B cell (primary cell): ENCODE data around the gene ADAM11. TPM values are rescaled to one million over a fixed set of nuclear protein-coding genes. Genes with fewer than 3 reads are reported as not detected.

Source experiments
- ATAC-seq: fragments of 200-7000 bp; cut with Tn5 transposase; one replicate; pipeline ENCODE4 v1.10.0; 2021; ENCODE audit warnings: low read depth, mild to moderate bottlenecking, moderate number of reproducible peaks, moderate library complexity
- CTCF ChIA-PET: fragments of 350-600 bp; sonication (Branson Sonifier 250); formaldehyde crosslinking; loops from one replicate; lab custom pipeline; 2021; ENCODE audit warnings: antibody characterized with exemption, inconsistent platforms; lab: Charles Lee
- POLR2A ChIA-PET: fragments of 350-600 bp; sonication (Branson Sonifier 250); formaldehyde crosslinking; loops from one replicate; lab custom pipeline; 2021; ENCODE audit warnings: antibody characterized with exemption; lab: Charles Lee
- DNase-seq: peaks from one replicate; pipeline ENCODE4 v3.0.0; 2013
- H2AFZ ChIP-seq: 2 replicates; pipeline ENCODE4 v1.6.1; 2012; ENCODE audit warnings: mild to moderate bottlenecking, low read depth, low read length; ENCODE audit not compliant: insufficient read depth, poor library complexity, severe bottlenecking
- H3K27ac ChIP-seq, 2 donors: 1 replicate in 1 of 2; 2 replicates in 1 of 2; pipeline ENCODE4 v1.5.1; 2012 to 2013; ENCODE audit warnings: low read length in 2 of 2, mild to moderate bottlenecking in 2 of 2, moderate library complexity in 1 of 2
- H3K27me3 ChIP-seq, 4 experiments: fragments of 200-600 bp in 1 of 4; sonication (generic) in 1 of 4; replicated peaks in 1 of 4; 1 replicate in 2 of 4; 2 replicates in 2 of 4; pipeline versions ENCODE4 v1.6.1 to v1.7.0; 2013 to 2016; ENCODE audit warnings: low read length in 3 of 4, mild to moderate bottlenecking in 2 of 4, mixed read lengths in 1 of 4, moderate library complexity in 1 of 4; ENCODE audit not compliant: insufficient read depth in 4 of 4, control insufficient read depth in 3 of 4; ENCODE audit errors: control extremely low read depth in 1 of 4
- H3K36me3 ChIP-seq, 2 experiments: replicated peaks in 1 of 2; 1 replicate in 1 of 2; 2 replicates in 1 of 2; pipeline versions ENCODE4 v1.6.1 to v1.7.1; 2013; ENCODE audit warnings: low read length in 1 of 2; ENCODE audit not compliant: insufficient read depth in 2 of 2, control insufficient read depth in 1 of 2; ENCODE audit errors: control extremely low read depth in 1 of 2, extremely low read depth in 1 of 2
- H3K4me1 ChIP-seq, 2 donors: fragments of 200-600 bp in 1 of 2; sonication (generic) in 1 of 2; 1 replicate in 1 of 2; 2 replicates in 1 of 2; pipeline versions ENCODE4 v1.5.1 to v1.6.1; 2013 to 2017; ENCODE audit warnings: low read length in 2 of 2; ENCODE audit not compliant: control insufficient read depth in 2 of 2, insufficient read depth in 2 of 2
- H3K4me2 ChIP-seq: replicated peaks from 2 replicates; pipeline ENCODE3; 2012; ENCODE audit warnings: mild to moderate bottlenecking, low read depth, low read length; ENCODE audit not compliant: poor library complexity, severe bottlenecking
- H3K4me3 ChIP-seq, 5 experiments: fragments of 200-600 bp in 1 of 5; sonication (generic) in 1 of 5; 1 replicate in 3 of 5; 2 replicates in 2 of 5; pipeline versions ENCODE4 v1.5.1 to v1.7.0; 2011 to 2016; ENCODE audit warnings: low read length in 4 of 5, mild to moderate bottlenecking in 4 of 5, low read depth in 2 of 5, control low read depth in 1 of 5, moderate library complexity in 1 of 5; ENCODE audit not compliant: insufficient read depth in 1 of 5; ENCODE audit errors: control extremely low read depth in 1 of 5, extremely low read depth in 1 of 5
- H3K79me2 ChIP-seq: fragments of 200-600 bp; sonication (generic); one replicate; pipeline ENCODE4 v1.6.0; 2016; ENCODE audit warnings: low read length; ENCODE audit not compliant: control insufficient read depth, insufficient read depth
- H3K9ac ChIP-seq: fragments of 200-600 bp; sonication (generic); 2 replicates; pipeline ENCODE4 v1.6.1; 2017; ENCODE audit warnings: mild to moderate bottlenecking, low read length, moderate library complexity
- H3K9me3 ChIP-seq, 3 donors: one replicate each; pipeline versions ENCODE4 v1.6.1 to v1.7.1; 2013; ENCODE audit warnings: low read length in 2 of 3; ENCODE audit not compliant: control insufficient read depth in 2 of 3, insufficient read depth in 1 of 3; ENCODE audit errors: control extremely low read depth in 1 of 3
- H4K20me1 ChIP-seq: 2 replicates; pipeline ENCODE4 v1.6.0; 2012; ENCODE audit warnings: mild to moderate bottlenecking, low read length; ENCODE audit not compliant: insufficient read depth, control insufficient read depth, poor library complexity, severe bottlenecking
- H3K27ac Mint-ChIP-seq: one replicate; pipeline ENCODE4 v1.8.0; 2021; ENCODE audit warnings: mixed read lengths
- H3K27me3 Mint-ChIP-seq: one replicate; pipeline ENCODE4 v1.8.0; 2021; ENCODE audit warnings: mixed read lengths
- H3K4me1 Mint-ChIP-seq: one replicate; pipeline ENCODE4 v1.8.0; 2021; ENCODE audit warnings: mixed read lengths
- H3K4me3 Mint-ChIP-seq: one replicate; pipeline ENCODE4 v1.8.0; 2021; ENCODE audit warnings: mixed read lengths
- H3K9me3 Mint-ChIP-seq: one replicate; pipeline ENCODE4 v1.8.0; 2022; ENCODE audit warnings: mixed read lengths; ENCODE audit not compliant: insufficient read depth
- EZH2 ChIP-seq: IDR thresholded peaks from 2 replicates; pipeline ENCODE4 v1.6.1; 2012; ENCODE audit warnings: borderline replicate concordance, low read depth, mild to moderate bottlenecking, moderate library complexity, low read length; ENCODE audit not compliant: insufficient read depth, poor library complexity, severe bottlenecking
- WGBS: methylation state at CpG from one replicate; pipeline ENCODE4 v1.1.5; 2013; ENCODE audit warnings: missing lambda C conversion rate; ENCODE audit not compliant: insufficient coverage; 5-methylcytosine and 5-hydroxymethylcytosine counted together
- intact Hi-C: fragments of 100-400 bp; cut with micrococcal nuclease; formaldehyde crosslinking; loops from one replicate; pipeline ENCODE4 v1.10.0; 2022
- polyA plus RNA-seq: library from polyadenylated mRNA; depleted of rRNA; stranded (reverse); fragments of >200 nt; gene quantifications from 2 replicates; pipeline ENCODE4 v1.2.3, GENCODE V29; 2012
- total RNA-seq, 2 donors: library from RNA; stranded (reverse); fragments of 120-200 nt in 1 of 2; gene quantifications; 1 replicate in 1 of 2; 2 replicates in 1 of 2; pipeline versions ENCODE4 v1.2.3 to v1.2.4, GENCODE V29; 2013 to 2022
- TF ChIP-seq, protein P1 (sequence below): fragments of 200-600 bp; IDR thresholded peaks from one replicate; pipeline ENCODE4 v1.8.0; 2022; ENCODE audit warnings: antibody characterized with exemption, mild to moderate bottlenecking

Gene ADAM11
- total and polyA plus RNA-seq, 2 donors (not counting 1 experiment from before 2014, with no cell fraction given), result 0.39 to 1.00 TPM

GRCh38 chr17:44775838-44776621 lies 17.2 kb downstream of the ADAM11 start:
- Histone ChIP-seq H3K9me3 (peaks cover 0 to 8% (median 0%) of the 10 kb centered on the region in 3 donors), H3K27ac (no peak overlapping the region), H3K9ac (peak overlapping the region; percentile 76), H3K27me3 (peaks cover 0 to 36% (median 4%) of the 10 kb centered on the region in 4 experiments), H4K20me1 (no peaks in the 10 kb centered on the region), H3K36me3 (no peaks in the 10 kb centered on the region), H2AFZ (peak overlapping the region; percentile 91), H3K4me3 (peak overlapping the region in 4 of 5 experiments; percentile 53 to 70 (median 68)), H3K79me2 (no peaks in the 10 kb centered on the region), H3K4me2 (peak overlapping the region; percentile 100), H3K4me1 (peaks cover 17 to 26% of the 10 kb centered on the region in 2 donors)
- H3K27me3 Mint-ChIP-seq, result peaks cover 8% of the 10 kb centered on the region
- H3K4me1 Mint-ChIP-seq, result peaks cover 22% of the 10 kb centered on the region
- no peak for TF ChIP-seq EZH2
- TF ChIP-seq, protein P1, sequence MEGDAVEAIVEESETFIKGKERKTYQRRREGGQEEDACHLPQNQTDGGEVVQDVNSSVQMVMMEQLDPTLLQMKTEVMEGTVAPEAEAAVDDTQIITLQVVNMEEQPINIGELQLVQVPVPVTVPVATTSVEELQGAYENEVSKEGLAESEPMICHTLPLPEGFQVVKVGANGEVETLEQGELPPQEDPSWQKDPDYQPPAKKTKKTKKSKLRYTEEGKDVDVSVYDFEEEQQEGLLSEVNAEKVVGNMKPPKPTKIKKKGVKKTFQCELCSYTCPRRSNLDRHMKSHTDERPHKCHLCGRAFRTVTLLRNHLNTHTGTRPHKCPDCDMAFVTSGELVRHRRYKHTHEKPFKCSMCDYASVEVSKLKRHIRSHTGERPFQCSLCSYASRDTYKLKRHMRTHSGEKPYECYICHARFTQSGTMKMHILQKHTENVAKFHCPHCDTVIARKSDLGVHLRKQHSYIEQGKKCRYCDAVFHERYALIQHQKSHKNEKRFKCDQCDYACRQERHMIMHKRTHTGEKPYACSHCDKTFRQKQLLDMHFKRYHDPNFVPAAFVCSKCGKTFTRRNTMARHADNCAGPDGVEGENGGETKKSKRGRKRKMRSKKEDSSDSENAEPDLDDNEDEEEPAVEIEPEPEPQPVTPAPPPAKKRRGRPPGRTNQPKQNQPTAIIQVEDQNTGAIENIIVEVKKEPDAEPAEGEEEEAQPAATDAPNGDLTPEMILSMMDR, result no peak
- DNase-seq (no peak), ATAC-seq (peak; percentile 3)
- peak overlapping the region; percentile 92 for H3K4me3 Mint-ChIP-seq
- ChIA-PET POLR2A (interaction anchor here (0.6 kb wide), 1 partner anchor 555 kb away, joined by 5 read pairs; no protein-coding TSS in a partner anchor), CTCF (interaction anchor here (0.5 to 11.1 kb wide), 17 partner anchors 9 to 571 kb away, joined by 3 to 208 read pairs (median 4); partner anchors contain the start of gene ACBD4)
- intact Hi-C loops, result loop anchor here (1.0 to 2.0 kb wide), 6 partner anchors 89 to 421 kb away; partner anchors contain the start of genes DCAKD and GPATCH8
- H3K9me3 Mint-ChIP-seq, result no peaks in the 10 kb centered on the region
- WGBS, result 11% methylated on average over 34 of the region's 43 CpGs
- peak overlapping the region; percentile 47 for H3K27ac Mint-ChIP-seq
